GM23338 (cell line): ENCODE results near the gene DHRSX. TPM values are rescaled to one million over a fixed set of nuclear protein-coding genes. Genes with fewer than 3 reads are reported as not detected.

ENCODE experiments used
- ATAC-seq: fragments of 200-7000 bp; cut with Tn5 transposase; 3 replicates; pipeline ENCODE4 v1.9.1; 2020
- DNase-seq: peaks from one replicate; pipeline ENCODE4 v3.0.0-alpha.2; 2015; ENCODE audit warnings: low spot score
- H2AFZ ChIP-seq: fragments of 200-600 bp; sonication (generic); 2 replicates; pipeline ENCODE4 v1.8.0; 2016; ENCODE audit warnings: antibody characterized with exemption, mild to moderate bottlenecking, moderate library complexity
- H3F3A ChIP-seq: fragments of 200-600 bp; sonication (generic); replicated peaks from 2 replicates; pipeline ENCODE4 v1.8.0; 2017; ENCODE audit warnings: antibody characterized with exemption, mixed run types, low read depth
- H3K27ac ChIP-seq: fragments of 200-600 bp; sonication (generic); 2 replicates; pipeline ENCODE4 v1.6.1; 2016; ENCODE audit warnings: low read depth
- H3K27me3 ChIP-seq: fragments of 200-600 bp; sonication (generic); 2 replicates; pipeline ENCODE4 v1.8.0; 2016; ENCODE audit warnings: mild to moderate bottlenecking, mixed run types, moderate library complexity; ENCODE audit not compliant: insufficient read depth
- H3K36me3 ChIP-seq: fragments of 200-600 bp; sonication (generic); 2 replicates; pipeline ENCODE4 v1.8.0; 2016; ENCODE audit warnings: mild to moderate bottlenecking; ENCODE audit not compliant: insufficient read depth
- H3K4me1 ChIP-seq: fragments of 200-600 bp; sonication (generic); 2 replicates; pipeline ENCODE4 v1.8.0; 2016; ENCODE audit warnings: mild to moderate bottlenecking, moderate library complexity; ENCODE audit not compliant: insufficient read depth
- H3K4me2 ChIP-seq: fragments of 200-600 bp; sonication (generic); 2 replicates; pipeline ENCODE4 v1.7.1; 2017; ENCODE audit warnings: mixed run types
- H3K4me3 ChIP-seq: fragments of 200-600 bp; sonication (generic); 2 replicates; pipeline ENCODE4 v1.6.1; 2016; ENCODE audit warnings: mixed run types
- H3K79me2 ChIP-seq: fragments of 200-600 bp; sonication (generic); replicated peaks from 2 replicates; pipeline ENCODE4 v1.8.0; 2017; ENCODE audit warnings: mild to moderate bottlenecking; ENCODE audit not compliant: insufficient read depth
- H3K9me2 ChIP-seq: fragments of 200-600 bp; sonication (generic); 2 replicates; pipeline ENCODE4 v1.8.0; 2017; ENCODE audit not compliant: insufficient read depth
- H4K20me1 ChIP-seq: fragments of 200-600 bp; sonication (generic); replicated peaks from 2 replicates; pipeline ENCODE4 v1.8.0; 2017; ENCODE audit warnings: mild to moderate bottlenecking; ENCODE audit not compliant: insufficient read depth
- H3K27ac Mint-ChIP-seq: 2 replicates; pipeline ENCODE4 v1.8.0; 2020; ENCODE audit warnings: inconsistent platforms, mild to moderate bottlenecking, moderate library complexity, mixed read lengths
- H3K27me3 Mint-ChIP-seq: 3 replicates; pipeline ENCODE4 v1.8.0; 2022; ENCODE audit warnings: low read depth, mild to moderate bottlenecking, moderate library complexity, mixed read lengths, inconsistent platforms; ENCODE audit not compliant: insufficient read depth, poor library complexity
- H3K36me3 Mint-ChIP-seq: 3 replicates; pipeline ENCODE4 v1.8.0; 2021; ENCODE audit warnings: low read depth, mild to moderate bottlenecking, inconsistent platforms, moderate library complexity, mixed read lengths
- H3K4me1 Mint-ChIP-seq: 3 replicates; pipeline ENCODE4 v1.8.0; 2020; ENCODE audit warnings: mild to moderate bottlenecking, inconsistent platforms, mixed read lengths
- H3K4me3 Mint-ChIP-seq: 3 replicates; pipeline ENCODE4 v1.8.0; 2021; ENCODE audit warnings: moderate library complexity, mild to moderate bottlenecking, inconsistent platforms, mixed read lengths
- H3K9me3 Mint-ChIP-seq: 3 replicates; pipeline ENCODE4 v1.8.0; 2020; ENCODE audit warnings: moderate library complexity, mild to moderate bottlenecking, inconsistent platforms, mixed read lengths
- CREB1 ChIP-seq: fragments of 250-450 bp; sonication (Bioruptor Pico); IDR thresholded peaks from 2 replicates; pipeline ENCODE4 v1.5.0; 2020; ENCODE audit warnings: low read depth, mild to moderate bottlenecking, moderate library complexity
- CTCF ChIP-seq, 2 experiments: fragments of 200-600 bp in 1 of 2; sonication (generic) in 1 of 2; conservative IDR thresholded peaks; 2 replicates each; pipeline versions ENCODE4 v1.5.1 to v1.6.1; 2016 to 2017; ENCODE audit warnings: antibody characterized with exemption in 2 of 2, low read depth in 2 of 2, mild to moderate bottlenecking in 2 of 2, moderate library complexity in 1 of 2
- ETS1 ChIP-seq: IDR thresholded peaks from 2 replicates; pipeline ENCODE4 v1.6.1; 2016; ENCODE audit warnings: antibody characterized with exemption
- EZH2 ChIP-seq: fragments of 200-600 bp; sonication (generic); IDR thresholded peaks from one replicate; pipeline ENCODE4 v1.8.0; 2017; ENCODE audit warnings: antibody characterized with exemption, mild to moderate bottlenecking, low read depth; ENCODE audit not compliant: unreplicated experiment
- EZH2phosphoT487 ChIP-seq: fragments of 200-600 bp; sonication (generic); IDR thresholded peaks from one replicate; pipeline ENCODE4 v1.8.1; 2018; ENCODE audit warnings: antibody characterized with exemption; ENCODE audit not compliant: unreplicated experiment
- JUNB ChIP-seq: IDR thresholded peaks from one replicate; pipeline ENCODE4 v1.6.1; 2016; ENCODE audit warnings: antibody characterized with exemption; ENCODE audit not compliant: unreplicated experiment
- NANOG ChIP-seq: IDR thresholded peaks from 2 replicates; pipeline ENCODE4 v1.6.1; 2016; ENCODE audit warnings: antibody characterized with exemption, borderline replicate concordance
- POLR2AphosphoS5 ChIP-seq: IDR thresholded peaks from 2 replicates; pipeline ENCODE4 v1.6.1; 2016; ENCODE audit warnings: antibody characterized with exemption, low read depth
- REST ChIP-seq: IDR thresholded peaks from one replicate; pipeline ENCODE4 v1.6.1; 2018; ENCODE audit warnings: antibody characterized with exemption; ENCODE audit not compliant: unreplicated experiment
- STAT1 ChIP-seq: IDR thresholded peaks from one replicate; pipeline ENCODE4 v1.6.1; 2016; ENCODE audit warnings: antibody characterized with exemption; ENCODE audit not compliant: unreplicated experiment
- ZNF114 ChIP-seq: fragments of 250-450 bp; sonication (Bioruptor Pico); IDR thresholded peaks from 2 replicates; pipeline ENCODE4 v1.5.0; 2020; ENCODE audit warnings: mild to moderate bottlenecking, moderate library complexity
- ZNF331 ChIP-seq: fragments of 250-450 bp; sonication (Bioruptor Pico); IDR thresholded peaks from 2 replicates; pipeline ENCODE4 v1.5.0; 2020; ENCODE audit warnings: low read depth, mild to moderate bottlenecking, moderate library complexity
- ZNF462 ChIP-seq: fragments of 250-450 bp; sonication (Bioruptor Pico); IDR thresholded peaks from 2 replicates; pipeline ENCODE4 v1.5.0; 2020; ENCODE audit warnings: mild to moderate bottlenecking, moderate library complexity
- polyA plus RNA-seq: library from polyadenylated mRNA; unstranded; fragments of >200 nt; fragmentation: Nextera tagmentation; extraction: Ambion mirVana; gene quantifications from 2 replicates; pipeline ENCODE4 v1.2.1, GENCODE V29; 2016
- total RNA-seq: library from RNA; depleted of rRNA; stranded (reverse); fragments of >200 nt; shearing (Covaris generic); gene quantifications from 2 replicates; pipeline ENCODE4 v1.2.3, GENCODE V29; 2014

DHRSX gene
- total and polyA plus RNA-seq, 2 experiments from 2014 or later: 33.9 to 43.0 TPM

- no peak overlapping the region for H2AFZ ChIP-seq
- no peaks in the 10 kb centered on the region for H3K27me3 ChIP-seq
- H3K4me3 ChIP-seq: no peak overlapping the region
- peaks cover 2% of the 10 kb centered on the region for H3K27me3 Mint-ChIP-seq
- H3K4me1 ChIP-seq: 0 out of 2 replicates have a peak, but pooled peaks cover 9% of the 10 kb centered on the region
- H3K9me2 ChIP-seq: peaks cover 3% of the 10 kb centered on the region; the same call in 1 of the 2 replicates
- H3K4me3 Mint-ChIP-seq: no peak overlapping the region
- no peak overlapping the region for H3K27ac ChIP-seq
- H3K36me3 Mint-ChIP-seq: peaks cover 46% of the 10 kb centered on the region
- H4K20me1 ChIP-seq: no peaks in the 10 kb centered on the region
- no peak for TF ChIP-seq CREB1
- TF ChIP-seq POLR2AphosphoS5: no peak
- TF ChIP-seq ETS1: no peak
- TF ChIP-seq CTCF (conservative IDR thresholded peaks at IDR 0.05; ENCODE audit: low read depth in 2 of 2): no peak
- no peak for TF ChIP-seq ZNF331
- TF ChIP-seq ZNF462 (CRISPR knock-in tag): no peak
- no peak for TF ChIP-seq EZH2
- TF ChIP-seq ZNF114 (CRISPR knock-in tag): no peak
- TF ChIP-seq STAT1: no peak
- TF ChIP-seq REST: no peak
- no peak for TF ChIP-seq JUNB
- TF ChIP-seq EZH2phosphoT487: no peak
- TF ChIP-seq NANOG: no peak
- peaks cover 11% of the 10 kb centered on the region; the same call in 2 of the 3 replicates for H3K4me1 Mint-ChIP-seq
- H3K36me3 ChIP-seq: peaks cover 21% of the 10 kb centered on the region
- H3F3A ChIP-seq: no peaks in the 10 kb centered on the region
- no peak overlapping the region for H3K4me2 ChIP-seq
- ATAC-seq (no peak), DNase-seq (no peak)
- H3K79me2 ChIP-seq: peaks cover 14% of the 10 kb centered on the region; the same call in 1 of the 2 replicates
- H3K9me3 Mint-ChIP-seq: peaks cover 24% of the 10 kb centered on the region
- H3K27ac Mint-ChIP-seq: no peak overlapping the region
Observed at GRCh38 chrX:2408856-2409255, 91.9 kb downstream of the DHRSX start.
